ENCODE measurements around the gene LTB. TPM values are rescaled to one million over a fixed set of nuclear protein-coding genes. Genes with fewer than 3 reads are reported as not detected.

Gene LTB
- total and polyA plus RNA-seq, 2 donors (not counting 3 experiments of a cell fraction or from before 2014, with no cell fraction given): 1.2 to 2.1 TPM

GRCh38 chr6:31631209-31631608 is 49.0 kb upstream of the LTB start:
- Histone ChIP-seq H3K27ac (ENCODE audit: insufficient read depth, low read depth, low read length) (no peak overlapping the region), H3K4me1 (ENCODE audit: control insufficient read depth, extremely low read depth, insufficient read depth, low read length) (no peaks in the 10 kb centered on the region), H3K27me3 (ENCODE audit: control insufficient read depth in 2 of 2, insufficient read depth in 2 of 2, low read length in 2 of 2) (no peaks in the 10 kb centered on the region), H3K9me1 (replicated peaks; ENCODE audit: control insufficient read depth, extremely low read depth, insufficient read depth, low read length) (no peaks in the 10 kb centered on the region), H3K9me3 (replicated peaks; ENCODE audit: control insufficient read depth, insufficient read depth, low read length) (no peaks in the 10 kb centered on the region), H3K4me3 (replicated peaks in 1 of 3; ENCODE audit: insufficient read depth in 1 of 3, low read depth in 1 of 3, low read length in 3 of 3) (no peak overlapping the region), H3K4me2 (ENCODE audit: insufficient read depth, low read length) (no peak overlapping the region), H4K20me1 (replicated peaks; ENCODE audit: control insufficient read depth, extremely low read depth, insufficient read depth, low read length) (peaks cover 3% of the 10 kb centered on the region), H2AFZ (ENCODE audit: low read depth, low read length) (no peak overlapping the region), H3K9ac (replicated peaks; ENCODE audit: extremely low read depth, insufficient read depth, low read length) (no peak overlapping the region), H3K79me2 (ENCODE audit: control insufficient read depth, insufficient read depth, low read length) (peaks cover 31% of the 10 kb centered on the region), H3K36me3 (ENCODE audit: control insufficient read depth in 2 of 2, extremely low read depth in 1 of 2, insufficient read depth in 2 of 2, low read length in 2 of 2) (peaks cover 52 to 85% of the 10 kb centered on the region in 2 experiments)
- ChIA-PET POLR2A (no interaction called here), CTCF (no interaction called here)
- DNase-seq (ENCODE audit: low read depth, low spot score) (no peak), FAIRE-seq (no peak)
- intact Hi-C loops (cut with micrococcal nuclease): no loop called here
- BruUV-seq (replicated peaks): TSS peak; percentile 19
- TF ChIP-seq JUN (IDR thresholded peaks at IDR 0.05; ENCODE audit: borderline replicate concordance, insufficient read depth, insufficient read length, low read depth) (no peak), FOS (IDR thresholded peaks at IDR 0.05; ENCODE audit: borderline replicate concordance, insufficient read depth, low read length) (no peak), MYC (IDR thresholded peaks at IDR 0.05; ENCODE audit: low read depth, low read length) (no peak), POLR2A (IDR thresholded peaks at IDR 0.05; ENCODE audit: low read depth, low read length) (no peak), MAX (IDR thresholded peaks at IDR 0.05; ENCODE audit: insufficient read depth, insufficient read length) (no peak), POLR2AphosphoS5 (IDR thresholded peaks at IDR 0.05; ENCODE audit: insufficient read depth, low read depth, low read length) (no peak), GATA2 (IDR thresholded peaks at IDR 0.05; ENCODE audit: insufficient read depth, insufficient read length, low read depth, low read length) (no peak)
- dilution Hi-C loops (cut with MboI; ENCODE audit: extremely low pct_ligation_motif_present, low sequenced_read_pairs): no loop called here

- no peak for DNase-seq (ENCODE audit: low read depth, low spot score)
- POLR2A ChIA-PET: no interaction called here
- CTCF ChIA-PET: interaction anchor here (0.9 kb wide), 1 partner anchor 11 kb away, joined by 5 read pairs; no protein-coding TSS in a partner anchor
- Histone ChIP-seq H3K36me3 (ENCODE audit: control insufficient read depth in 2 of 2, extremely low read depth in 1 of 2, insufficient read depth in 2 of 2, low read length in 2 of 2) (peaks cover 46 to 86% of the 10 kb centered on the region in 2 experiments), H3K27ac (ENCODE audit: insufficient read depth, low read depth, low read length) (no peak overlapping the region), H3K9ac (replicated peaks; ENCODE audit: extremely low read depth, insufficient read depth, low read length) (no peak overlapping the region), H3K9me1 (replicated peaks; ENCODE audit: control insufficient read depth, extremely low read depth, insufficient read depth, low read length) (no peaks in the 10 kb centered on the region), H4K20me1 (replicated peaks; ENCODE audit: control insufficient read depth, extremely low read depth, insufficient read depth, low read length) (peaks cover 3% of the 10 kb centered on the region), H3K4me2 (ENCODE audit: insufficient read depth, low read length) (no peak overlapping the region), H3K4me3 (replicated peaks in 1 of 3; ENCODE audit: insufficient read depth in 1 of 3, low read depth in 1 of 3, low read length in 3 of 3) (no peak overlapping the region), H3K27me3 (ENCODE audit: control insufficient read depth in 2 of 2, insufficient read depth in 2 of 2, low read length in 2 of 2) (no peaks in the 10 kb centered on the region), H3K4me1 (ENCODE audit: control insufficient read depth, extremely low read depth, insufficient read depth, low read length) (no peaks in the 10 kb centered on the region), H3K9me3 (replicated peaks; ENCODE audit: control insufficient read depth, insufficient read depth, low read length) (no peaks in the 10 kb centered on the region), H2AFZ (ENCODE audit: low read depth, low read length) (no peak overlapping the region), H3K79me2 (ENCODE audit: control insufficient read depth, insufficient read depth, low read length) (peaks cover 39% of the 10 kb centered on the region)
- dilution Hi-C loops (cut with MboI; ENCODE audit: extremely low pct_ligation_motif_present, low sequenced_read_pairs): no loop called here
- intact Hi-C loops (cut with micrococcal nuclease): no loop called here
- no peak for TF ChIP-seq JUN (IDR thresholded peaks at IDR 0.05; ENCODE audit: borderline replicate concordance, insufficient read depth, insufficient read length, low read depth)
- no peak for FAIRE-seq
- BruUV-seq (replicated peaks): no TSS peak
Measured at GRCh38 chr6:31630177-31630934, 48.1 kb upstream of the LTB start.
